GM18861 (cell line): ENCODE results near the gene MADCAM1.

Experiments used
- ATAC-seq: cut with Tn5 transposase; IDR thresholded peaks from one replicate; pipeline ENCODE4 v1.9.1; 2021; ENCODE audit not compliant: unreplicated experiment

MADCAM1 gene

GRCh38 chr19:547836-548720 lies 51.8 kb downstream of the MADCAM1 start:
- ATAC-seq, result no peak

GRCh38 chr19:548886-549830 lies 52.9 kb downstream of the MADCAM1 start:
- ATAC-seq, result no peak

- no peak for ATAC-seq
These were observed 58.5 kb downstream of the MADCAM1 start for GRCh38 chr19:554817-555216.
